Measurements from ENCODE around the gene PRR22. TPM values are rescaled to one million over a fixed set of nuclear protein-coding genes. Genes with fewer than 3 reads are reported as not detected.

PRR22 gene
- total and polyA plus RNA-seq, 2 experiments from 2014 or later: 3.6 to 9.7 TPM

DNA sequence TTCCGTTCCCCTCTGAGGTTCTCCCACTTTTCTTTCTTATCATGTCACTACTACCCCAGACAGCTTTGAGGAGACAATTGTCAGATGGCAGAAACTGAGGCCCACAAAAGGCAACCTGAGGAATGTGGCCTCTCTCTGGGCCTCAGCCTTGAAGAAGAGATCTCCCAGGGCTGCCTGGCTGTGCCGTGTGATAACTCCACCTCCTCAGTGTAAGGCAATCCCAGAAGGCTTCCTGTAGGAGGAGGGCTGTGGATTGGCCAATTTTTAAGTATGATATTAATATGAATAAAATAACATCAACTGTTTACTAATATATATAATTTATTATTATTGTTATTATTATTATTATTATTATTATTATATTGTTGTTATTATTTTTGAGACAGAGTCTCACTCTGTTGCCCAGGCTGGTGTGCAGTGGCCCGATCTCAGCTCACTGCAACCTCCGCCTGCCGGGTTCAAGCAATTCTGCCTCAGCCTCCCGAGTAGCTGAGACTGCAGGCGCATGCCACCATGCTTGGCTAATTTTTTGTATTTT lies 10.9 kb upstream of the PRR22 start:
- no peak for DNase-seq (ENCODE audit: low read depth in 1 of 2, low spot score in 1 of 2)
- Histone ChIP-seq H3K27me3 (no peaks in the 10 kb centered on the region), H3K36me3 (no peaks in the 10 kb centered on the region)

DNA sequence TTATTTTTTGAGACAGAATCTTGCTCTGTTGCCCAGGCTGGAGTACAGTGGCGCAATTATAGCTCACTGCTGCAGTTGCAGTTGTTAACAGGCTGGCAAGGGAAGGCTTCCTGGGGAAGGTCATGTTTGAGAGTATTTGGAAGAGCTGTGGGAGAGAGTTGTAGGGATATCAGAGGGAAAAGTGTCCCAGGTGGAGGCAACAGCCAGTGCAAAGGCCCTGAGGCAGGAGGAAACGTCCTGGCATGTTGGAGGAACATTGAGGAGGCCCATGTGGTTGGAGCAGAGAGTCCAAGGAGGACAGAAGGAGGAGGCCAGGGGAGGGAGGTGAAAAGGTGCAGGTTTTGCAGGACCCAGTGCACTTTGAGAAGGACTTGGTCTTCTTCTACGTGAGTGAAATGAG lies 8.6 kb upstream of the PRR22 start:
- TF ChIP-seq CTCF (IDR thresholded peaks at IDR 0.05; ENCODE audit: low read depth, low read length): no peak
- no peak for DNase-seq (ENCODE audit: low read depth in 1 of 2, low spot score in 1 of 2)
- Histone ChIP-seq H3K27ac (no peak overlapping the region), H3K27me3 (no peaks in the 10 kb centered on the region), H3K36me3 (peaks cover 8% of the 10 kb centered on the region), H3K9me3 (ENCODE audit: low read depth) (no peaks in the 10 kb centered on the region), H3K4me1 (ENCODE audit: low read depth) (no peaks in the 10 kb centered on the region), H3K4me3 (no peak overlapping the region)

More for the DNA sequence above, 10.9 kb upstream of the PRR22 start:
- no peaks in the 10 kb centered on the region for H3K4me1 ChIP-seq (ENCODE audit: low read depth)
- TF ChIP-seq CTCF (IDR thresholded peaks at IDR 0.05; ENCODE audit: low read depth, low read length): no peak
- H3K27ac ChIP-seq: no peak overlapping the region
- H3K9me3 ChIP-seq (ENCODE audit: low read depth): no peaks in the 10 kb centered on the region
- no peak overlapping the region for H3K4me3 ChIP-seq

GRCh38 chr19:5792224-5792623 lies 7.7 kb upstream of the PRR22 start:
- no peak for TF ChIP-seq CTCF (IDR thresholded peaks at IDR 0.05; ENCODE audit: low read depth, low read length)
- H3K27ac ChIP-seq: no peak overlapping the region

DNA sequence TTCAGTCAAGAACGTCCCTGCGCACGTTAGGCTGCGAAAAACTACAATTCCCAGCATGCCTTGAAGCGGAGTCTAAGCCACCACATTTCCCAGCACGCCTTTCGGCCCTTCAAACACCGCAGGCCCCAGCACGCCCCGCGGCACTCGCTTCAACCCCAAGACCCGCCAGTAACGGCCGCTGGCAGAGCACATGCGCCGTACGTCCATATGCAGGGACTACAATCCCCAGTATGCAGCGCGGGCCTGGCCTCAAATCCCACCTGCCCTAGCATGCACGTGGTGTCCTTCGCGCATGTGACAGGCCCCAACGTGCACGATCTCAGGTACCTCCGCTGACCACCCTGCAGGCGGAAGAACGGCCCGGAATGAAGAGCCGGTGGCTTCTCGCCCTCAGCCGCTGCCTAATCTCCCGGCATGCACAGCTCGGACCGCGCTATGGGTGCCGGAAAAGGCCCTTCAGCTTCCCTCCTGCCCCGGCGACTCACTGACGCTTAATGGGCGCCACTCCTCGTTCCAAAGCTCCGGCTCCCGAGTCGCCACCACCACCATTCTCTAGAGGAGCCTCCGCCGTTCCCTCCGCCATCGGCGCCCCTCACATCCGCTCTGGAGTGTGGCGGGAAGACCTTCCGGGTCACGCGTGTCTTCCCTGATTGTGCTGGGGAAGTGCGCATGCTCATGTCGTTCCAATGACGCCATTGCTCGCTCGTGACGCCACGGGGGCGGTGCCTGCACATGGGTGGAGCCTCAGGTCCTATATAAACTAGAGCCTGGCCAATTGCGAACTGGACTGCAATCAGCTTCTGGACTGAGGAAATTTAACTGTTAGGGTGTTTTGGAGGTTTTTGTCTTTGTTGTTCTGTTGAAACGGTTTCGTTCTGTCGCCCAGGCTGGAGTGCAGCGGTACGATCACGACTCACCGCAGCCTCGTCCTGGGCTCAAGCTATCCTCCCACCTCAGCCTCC lies 6.3 kb upstream of the PRR22 start, which contains the start of gene DUS3L:
Gene DUS3L, minus strand, starts transcription at position 605 of the 962 bp plus-strand sequence. Its CDS starts 22 bp downstream, at position 583.
- TF ChIP-seq CTCF (IDR thresholded peaks at IDR 0.05; ENCODE audit: low read depth, low read length): no peak
- Histone ChIP-seq H3K9me3 (ENCODE audit: low read depth) (no peaks in the 10 kb centered on the region), H3K27me3 (no peaks in the 10 kb centered on the region), H3K4me3 (peak within 1 kb of the TSS; percentile 56), H3K27ac (peak within 1 kb of the TSS; percentile 96), H3K4me1 (ENCODE audit: low read depth) (no peaks in the 10 kb centered on the region), H3K36me3 (peaks cover 16% of the 10 kb centered on the region)
- DNase-seq (ENCODE audit: low read depth in 1 of 2, low spot score in 1 of 2): peak; percentile 99

More at GRCh38 chr19:5792224-5792623, 7.7 kb upstream of the PRR22 start:
- no peak for DNase-seq (ENCODE audit: low read depth in 1 of 2, low spot score in 1 of 2)
- Histone ChIP-seq H3K36me3 (peaks cover 12% of the 10 kb centered on the region), H3K27me3 (no peaks in the 10 kb centered on the region), H3K4me3 (no peak overlapping the region), H3K9me3 (ENCODE audit: low read depth) (no peaks in the 10 kb centered on the region), H3K4me1 (ENCODE audit: low read depth) (no peaks in the 10 kb centered on the region)

GRCh38 chr19:5789886-5790558 lies 5.5 kb upstream of the PRR22 start:
- TF ChIP-seq CTCF (IDR thresholded peaks at IDR 0.05; ENCODE audit: low read depth, low read length): no peak
- no peaks in the 10 kb centered on the region for H3K9me3 ChIP-seq (ENCODE audit: low read depth)
- H3K27ac ChIP-seq: no peak overlapping the region
- peaks cover 16% of the 10 kb centered on the region for H3K36me3 ChIP-seq
- no peaks in the 10 kb centered on the region for H3K4me1 ChIP-seq (ENCODE audit: low read depth)
- peak overlapping the region; percentile 19 for H3K4me3 ChIP-seq
- no peaks in the 10 kb centered on the region for H3K27me3 ChIP-seq
- no peak for DNase-seq (ENCODE audit: low read depth in 1 of 2, low spot score in 1 of 2)
